ENCODE data around the gene WASF3. TPM values are rescaled to one million over a fixed set of nuclear protein-coding genes. Genes with fewer than 3 reads are reported as not detected.

The WASF3 gene
- total and polyA plus RNA-seq, 2 experiments from 2014 or later = 17.3 to 34.5 TPM

DNA sequence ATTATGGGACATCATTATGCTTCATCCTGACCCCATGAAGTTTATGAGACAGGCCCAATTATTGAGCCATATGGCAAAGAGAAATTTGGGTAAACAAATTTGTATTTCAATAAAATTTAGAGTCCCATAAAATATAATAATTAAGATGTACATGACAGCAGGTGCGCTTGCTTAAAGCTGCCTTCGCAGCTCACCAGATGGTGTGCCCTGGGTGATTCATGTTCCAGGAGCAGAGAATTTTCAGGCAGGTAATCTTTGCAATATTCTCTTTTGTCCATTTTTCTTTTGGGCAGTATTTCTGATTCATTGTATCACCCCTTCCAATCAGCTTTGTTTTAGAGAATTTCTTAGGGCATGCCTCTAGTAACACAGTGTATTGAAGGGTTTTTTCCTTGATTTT, 39.5 kb upstream of the WASF3 start:
- no peak overlapping the region for H3K4me3 ChIP-seq
- TF ChIP-seq, protein P1, sequence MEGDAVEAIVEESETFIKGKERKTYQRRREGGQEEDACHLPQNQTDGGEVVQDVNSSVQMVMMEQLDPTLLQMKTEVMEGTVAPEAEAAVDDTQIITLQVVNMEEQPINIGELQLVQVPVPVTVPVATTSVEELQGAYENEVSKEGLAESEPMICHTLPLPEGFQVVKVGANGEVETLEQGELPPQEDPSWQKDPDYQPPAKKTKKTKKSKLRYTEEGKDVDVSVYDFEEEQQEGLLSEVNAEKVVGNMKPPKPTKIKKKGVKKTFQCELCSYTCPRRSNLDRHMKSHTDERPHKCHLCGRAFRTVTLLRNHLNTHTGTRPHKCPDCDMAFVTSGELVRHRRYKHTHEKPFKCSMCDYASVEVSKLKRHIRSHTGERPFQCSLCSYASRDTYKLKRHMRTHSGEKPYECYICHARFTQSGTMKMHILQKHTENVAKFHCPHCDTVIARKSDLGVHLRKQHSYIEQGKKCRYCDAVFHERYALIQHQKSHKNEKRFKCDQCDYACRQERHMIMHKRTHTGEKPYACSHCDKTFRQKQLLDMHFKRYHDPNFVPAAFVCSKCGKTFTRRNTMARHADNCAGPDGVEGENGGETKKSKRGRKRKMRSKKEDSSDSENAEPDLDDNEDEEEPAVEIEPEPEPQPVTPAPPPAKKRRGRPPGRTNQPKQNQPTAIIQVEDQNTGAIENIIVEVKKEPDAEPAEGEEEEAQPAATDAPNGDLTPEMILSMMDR (IDR thresholded peaks at IDR 0.05; ENCODE audit: low read depth, low read length) = no peak

GRCh38 chr13:26518451-26518959, 39.0 kb upstream of the WASF3 start:
- no peak overlapping the region for H3K27ac ChIP-seq
- TF ChIP-seq, protein P1 (IDR thresholded peaks at IDR 0.05; ENCODE audit: low read depth, low read length) = no peak
- no peaks in the 10 kb centered on the region for H3K27me3 ChIP-seq
- no peaks in the 10 kb centered on the region for H3K9me3 ChIP-seq (ENCODE audit: low read depth)
- no peak overlapping the region for H3K4me3 ChIP-seq
- H3K4me1 ChIP-seq (ENCODE audit: low read depth) = peaks cover 4% of the 10 kb centered on the region
- DNase-seq (ENCODE audit: low read depth in 1 of 2, low spot score in 1 of 2) = no peak
- no peaks in the 10 kb centered on the region for H3K36me3 ChIP-seq

More for the DNA sequence above, 39.5 kb upstream of the WASF3 start:
- peaks cover 4% of the 10 kb centered on the region for H3K4me1 ChIP-seq (ENCODE audit: low read depth)
- H3K36me3 ChIP-seq = no peaks in the 10 kb centered on the region
- no peaks in the 10 kb centered on the region for H3K9me3 ChIP-seq (ENCODE audit: low read depth)
- no peaks in the 10 kb centered on the region for H3K27me3 ChIP-seq
- DNase-seq (ENCODE audit: low read depth in 1 of 2, low spot score in 1 of 2) = no peak
- no peak overlapping the region for H3K27ac ChIP-seq

DNA sequence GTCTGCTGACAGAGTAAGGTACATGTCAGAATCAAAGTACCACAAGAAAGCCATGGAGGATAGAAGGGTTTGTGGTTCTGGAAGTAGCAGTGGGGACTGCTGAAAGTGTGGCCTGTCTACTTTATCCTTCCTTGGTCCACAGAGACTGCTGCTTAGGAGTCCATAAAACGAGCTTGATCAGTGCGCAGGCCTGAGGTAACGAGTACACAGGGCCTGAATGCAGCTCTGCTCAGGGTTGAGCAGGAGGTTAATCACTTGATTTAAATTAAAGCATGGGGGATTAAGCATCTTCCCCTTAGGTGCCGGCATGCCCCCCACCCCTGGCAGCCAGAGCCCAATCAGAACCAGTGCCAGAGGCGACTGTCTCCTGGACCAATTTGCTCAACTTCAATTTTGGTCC, 34.9 kb upstream of the WASF3 start:
- Histone ChIP-seq H3K4me1 (ENCODE audit: low read depth) (peaks cover 4% of the 10 kb centered on the region), H3K9me3 (ENCODE audit: low read depth) (no peaks in the 10 kb centered on the region), H3K4me3 (no peak overlapping the region), H3K36me3 (no peaks in the 10 kb centered on the region), H3K27me3 (no peaks in the 10 kb centered on the region), H3K27ac (no peak overlapping the region)
- TF ChIP-seq, protein P1 (IDR thresholded peaks at IDR 0.05; ENCODE audit: low read depth, low read length) = no peak
- no peak for DNase-seq (ENCODE audit: low read depth in 1 of 2, low spot score in 1 of 2)

GRCh38 chr13:26523007-26523406, 34.5 kb upstream of the WASF3 start:
- Histone ChIP-seq H3K27ac (no peak overlapping the region), H3K36me3 (no peaks in the 10 kb centered on the region), H3K4me3 (no peak overlapping the region), H3K9me3 (ENCODE audit: low read depth) (no peaks in the 10 kb centered on the region), H3K27me3 (no peaks in the 10 kb centered on the region), H3K4me1 (ENCODE audit: low read depth) (peaks cover 4% of the 10 kb centered on the region)
- TF ChIP-seq, protein P1 (IDR thresholded peaks at IDR 0.05; ENCODE audit: low read depth, low read length) = no peak
- DNase-seq (ENCODE audit: low read depth in 1 of 2, low spot score in 1 of 2) = no peak

DNA sequence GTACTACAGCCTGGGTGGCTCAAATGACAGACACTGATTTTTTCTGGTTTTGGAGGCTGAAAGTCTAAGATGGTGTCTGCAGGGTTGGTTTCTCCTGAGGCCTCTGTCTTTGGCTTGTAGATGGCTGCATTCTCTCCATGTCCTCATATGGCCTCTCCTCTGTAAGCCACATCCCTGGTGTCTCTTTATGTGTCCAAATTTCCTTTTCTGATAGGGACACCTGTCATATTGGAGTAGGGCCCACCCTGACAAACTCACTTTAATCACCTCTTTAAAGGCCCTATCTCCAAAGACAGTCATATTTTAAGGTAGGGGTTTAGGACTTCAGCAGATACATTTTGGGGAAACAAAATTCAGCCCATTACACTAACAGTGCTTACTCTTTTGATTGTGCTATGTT, 32.0 kb upstream of the WASF3 start:
- DNase-seq (ENCODE audit: low read depth in 1 of 2, low spot score in 1 of 2) = no peak
- TF ChIP-seq, protein P1 (IDR thresholded peaks at IDR 0.05; ENCODE audit: low read depth, low read length) = no peak
- no peaks in the 10 kb centered on the region for H3K27me3 ChIP-seq
- no peak overlapping the region for H3K4me3 ChIP-seq
- no peaks in the 10 kb centered on the region for H3K4me1 ChIP-seq (ENCODE audit: low read depth)
- H3K27ac ChIP-seq = no peak overlapping the region
- no peaks in the 10 kb centered on the region for H3K9me3 ChIP-seq (ENCODE audit: low read depth)
- H3K36me3 ChIP-seq = no peaks in the 10 kb centered on the region
